HL-60/S4 treated with retinoic acid at 250 ng/mL for 4 days and 3 days (cell line): ENCODE results near the gene MSRB3.
"Not testable (repeated sequence)": the region's sequence is repeated elsewhere in the genome, so short reads cannot be mapped to it uniquely, and the experiment has no call there.

ENCODE experiments used
- in situ Hi-C: fragments of 300-500 bp; cut with MboI; formaldehyde crosslinking; loops from 2 replicates; pipeline ENCODE4 v1.7.0; 2022; ENCODE audit warnings: low sequenced_read_pairs

The MSRB3 gene

GRCh38 chr12:65449400-65449799 lies 170.9 kb downstream of the MSRB3 start:
- in situ Hi-C loops = no loop called here

GRCh38 chr12:65450625-65451024 lies 172.1 kb downstream of the MSRB3 start:
- in situ Hi-C loops = no loop called here

- in situ Hi-C loops = no loop called here
These were observed 175.8 kb downstream of the MSRB3 start for GRCh38 chr12:65454115-65454787.

- in situ Hi-C loops = not testable (repeated sequence)
These were observed 178.9 kb downstream of the MSRB3 start for GRCh38 chr12:65457341-65457740.

GRCh38 chr12:65458718-65459117 lies 180.2 kb downstream of the MSRB3 start:
- in situ Hi-C loops = no loop called here

- in situ Hi-C loops = no loop called here
These were observed 181.1 kb downstream of the MSRB3 start for GRCh38 chr12:65459545-65459944.

- in situ Hi-C loops = no loop called here
These were observed 181.6 kb downstream of the MSRB3 start for GRCh38 chr12:65460063-65460462.

- in situ Hi-C loops = no loop called here
These were observed 182.5 kb downstream of the MSRB3 start for GRCh38 chr12:65461017-65461416.

- in situ Hi-C loops = no loop called here
These were observed 184.0 kb downstream of the MSRB3 start for GRCh38 chr12:65462484-65462883.

GRCh38 chr12:65463082-65463481 lies 184.6 kb downstream of the MSRB3 start:
- in situ Hi-C loops = no loop called here

- in situ Hi-C loops = no loop called here
These were observed 185.1 kb downstream of the MSRB3 start for GRCh38 chr12:65463611-65464010.

GRCh38 chr12:65464930-65465329 lies 186.4 kb downstream of the MSRB3 start:
- in situ Hi-C loops = no loop called here

GRCh38 chr12:65465766-65466547 lies 187.5 kb downstream of the MSRB3 start:
- in situ Hi-C loops = no loop called here

GRCh38 chr12:65466911-65467310 lies 188.4 kb downstream of the MSRB3 start:
- in situ Hi-C loops = no loop called here

- in situ Hi-C loops = no loop called here
These were observed 191.8 kb downstream of the MSRB3 start for GRCh38 chr12:65470256-65470655.

GRCh38 chr12:65472079-65472478 lies 193.6 kb downstream of the MSRB3 start:
- in situ Hi-C loops = no loop called here

- in situ Hi-C loops = no loop called here
These were observed 196.3 kb downstream of the MSRB3 start for GRCh38 chr12:65474831-65475230.

GRCh38 chr12:65477721-65478120 lies 199.2 kb downstream of the MSRB3 start:
- in situ Hi-C loops = no loop called here

- in situ Hi-C loops = not testable (repeated sequence)
These were observed 205.5 kb downstream of the MSRB3 start for GRCh38 chr12:65483891-65484516.

- in situ Hi-C loops = no loop called here
These were observed 209.7 kb downstream of the MSRB3 start for GRCh38 chr12:65488197-65488596.

- in situ Hi-C loops = no loop called here
These were observed 211.8 kb downstream of the MSRB3 start for GRCh38 chr12:65490250-65490649.
